Endothelial cell of umbilical vein (primary cell): Measurements from ENCODE around the gene ZBTB8A. TPM values are rescaled to one million over a fixed set of nuclear protein-coding genes. Genes with fewer than 3 reads are reported as not detected.

Experiments
- BruUV-seq: library from RNA; stranded (reverse); fragments of 400-500 nt; replicated peaks from 2 replicates; lab custom pipeline; 2021; lab: Mats Ljungman, UMichigan
- CTCF ChIA-PET: fragments of 300-600, 350-600 bp; sonication (Branson Sonifier 250); formaldehyde crosslinking; loops from one replicate; lab custom pipeline; 2021; ENCODE audit warnings: antibody characterized with exemption, inconsistent platforms; lab: Charles Lee
- POLR2A ChIA-PET: fragments of 300-600, 350-600 bp; sonication (Branson Sonifier 250); formaldehyde crosslinking; loops from one replicate; lab custom pipeline; 2021; ENCODE audit warnings: antibody characterized with exemption, inconsistent platforms; lab: Charles Lee
- DNase-seq: peaks from one replicate; pipeline ENCODE4 v3.0.0-alpha.2; 2011; ENCODE audit warnings: low read depth, low spot score
- FAIRE-seq: peaks from 2 replicates; lab custom pipeline; 2011; peaks lifted over from hg19 to GRCh38; lab: Jason Lieb, UNC
- H2AFZ ChIP-seq: 2 replicates; pipeline ENCODE4 v1.6.0; 2012; ENCODE audit warnings: low read depth, low read length, control low read depth, inconsistent platforms
- H3K27ac ChIP-seq: 2 replicates; pipeline ENCODE4 v1.5.1; 2011; ENCODE audit warnings: low read depth, mild to moderate bottlenecking, control low read depth, low read length, moderate library complexity; ENCODE audit not compliant: insufficient read depth
- H3K27me3 ChIP-seq, 2 experiments: 2 replicates each; pipeline versions ENCODE4 v1.6.0 to v1.6.1; 2011; ENCODE audit warnings: low read length in 2 of 2, mixed read lengths in 1 of 2; ENCODE audit not compliant: control insufficient read depth in 2 of 2, insufficient read depth in 2 of 2
- H3K36me3 ChIP-seq, 2 experiments: 2 replicates in 1 of 2; 3 replicates in 1 of 2; pipeline ENCODE4 v1.5.1; 2011; ENCODE audit warnings: low read length in 2 of 2, mild to moderate bottlenecking in 1 of 2, moderate library complexity in 1 of 2; ENCODE audit not compliant: control insufficient read depth in 2 of 2, insufficient read depth in 2 of 2; ENCODE audit errors: extremely low read depth in 1 of 2
- H3K4me1 ChIP-seq: 3 replicates; pipeline ENCODE4 v1.5.1; 2011; ENCODE audit warnings: mild to moderate bottlenecking, low read length; ENCODE audit not compliant: control insufficient read depth, insufficient read depth; ENCODE audit errors: extremely low read depth
- H3K4me2 ChIP-seq: 2 replicates; pipeline ENCODE4 v1.6.1; 2011; ENCODE audit warnings: low read length, control low read depth, mixed read lengths; ENCODE audit not compliant: insufficient read depth
- H3K4me3 ChIP-seq, 3 experiments: fragments of 200-600 bp in 1 of 3; sonication (generic), shearing (Covaris generic) in 1 of 3; replicated peaks in 1 of 3; 2 replicates each; pipeline ENCODE4 v1.5.1; 2011 to 2016; ENCODE audit warnings: control low read depth in 3 of 3, low read length in 3 of 3, mild to moderate bottlenecking in 2 of 3, inconsistent platforms in 1 of 3, low read depth in 1 of 3, moderate library complexity in 1 of 3; ENCODE audit not compliant: insufficient read depth in 1 of 3
- H3K79me2 ChIP-seq: 2 replicates; pipeline ENCODE4 v1.6.0; 2012; ENCODE audit warnings: low read length, inconsistent platforms; ENCODE audit not compliant: control insufficient read depth, insufficient read depth
- H3K9ac ChIP-seq: replicated peaks from 2 replicates; pipeline ENCODE3; 2011; ENCODE audit warnings: low read length, control low read depth; ENCODE audit not compliant: insufficient read depth; ENCODE audit errors: extremely low read depth
- H3K9me1 ChIP-seq: replicated peaks from 3 replicates; pipeline ENCODE4 v1.6.0; 2011; ENCODE audit warnings: mild to moderate bottlenecking, low read length; ENCODE audit not compliant: control insufficient read depth, insufficient read depth; ENCODE audit errors: extremely low read depth
- H3K9me3 ChIP-seq: replicated peaks from 2 replicates; pipeline ENCODE4 v1.5.1; 2012; ENCODE audit warnings: low read length, inconsistent platforms; ENCODE audit not compliant: control insufficient read depth, insufficient read depth
- H4K20me1 ChIP-seq: replicated peaks from 2 replicates; pipeline ENCODE3; 2011; ENCODE audit warnings: mild to moderate bottlenecking, low read length; ENCODE audit not compliant: control insufficient read depth, insufficient read depth; ENCODE audit errors: extremely low read depth
- FOS ChIP-seq: IDR thresholded peaks from 2 replicates; pipeline ENCODE4 v1.6.1; 2011; ENCODE audit warnings: mild to moderate bottlenecking, low read length, moderate library complexity, borderline replicate concordance; ENCODE audit not compliant: insufficient read depth
- JUN ChIP-seq: IDR thresholded peaks from 2 replicates; pipeline ENCODE4 v1.6.1; 2011; ENCODE audit warnings: borderline replicate concordance, low read depth; ENCODE audit not compliant: insufficient read length, insufficient read depth
- dilution Hi-C: fragments of 300-500 bp; cut with MboI; formaldehyde crosslinking; loops from one replicate; pipeline ENCODE4 v1.15.0; 2019; ENCODE audit warnings: low sequenced_read_pairs; ENCODE audit not compliant: extremely low pct_ligation_motif_present
- intact Hi-C: fragments of 100-400 bp; cut with micrococcal nuclease; formaldehyde crosslinking; loops from one replicate; pipeline ENCODE4 v1.10.0; 2022
- polyA plus RNA-seq, 4 experiments: library from polyadenylated mRNA; depleted of rRNA in 3 of 4; stranded (reverse) in 3 of 4; unstranded in 1 of 4; fragments of >200 nt; gene quantifications; 2 replicates each; pipeline versions ENCODE4 v1.2.1 to v1.2.3, GENCODE V29; 2011 to 2012; ENCODE audit warnings: missing spikeins in 1 of 4
- total RNA-seq: library from RNA; stranded (reverse); gene quantifications from 2 replicates; pipeline ENCODE4 v1.2.3, GENCODE V29; 2021
- TF ChIP-seq, protein P1 (sequence below): IDR thresholded peaks from 2 replicates; pipeline ENCODE4 v1.6.1; 2011; ENCODE audit not compliant: insufficient read depth, insufficient read length

Gene ZBTB8A
- total and polyA plus RNA-seq, 2 donors (not counting 3 experiments of a cell fraction or from before 2014, with no cell fraction given) = 3.1 to 9.6 TPM

DNA sequence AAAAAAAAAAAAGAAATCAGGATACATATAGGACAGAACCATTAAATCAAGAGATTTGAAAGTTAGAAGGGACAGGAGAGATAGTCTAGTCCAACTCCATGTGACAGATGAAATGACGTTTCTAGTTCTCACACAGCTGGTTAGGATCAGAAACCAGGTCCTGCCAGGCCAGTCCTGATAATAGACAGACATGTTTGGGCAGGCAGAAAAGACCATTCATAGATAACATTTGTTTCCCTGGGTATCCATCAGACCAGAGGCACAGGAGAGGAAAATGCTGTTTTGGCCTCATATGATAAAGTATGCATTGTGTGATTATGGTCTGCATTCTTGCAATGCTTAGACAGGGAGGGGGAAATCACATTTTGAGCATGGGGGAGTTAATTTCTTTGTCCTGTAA, 45.0 kb upstream of the ZBTB8A start:
- Histone ChIP-seq H3K9ac (no peak overlapping the region), H3K27ac (no peak overlapping the region), H3K9me1 (no peaks in the 10 kb centered on the region), H3K4me2 (no peak overlapping the region), H3K79me2 (no peaks in the 10 kb centered on the region), H2AFZ (no peak overlapping the region), H3K36me3 (no peaks in the 10 kb centered on the region), H3K27me3 (no peaks in the 10 kb centered on the region), H4K20me1 (no peaks in the 10 kb centered on the region), H3K9me3 (no peaks in the 10 kb centered on the region), H3K4me3 (no peak overlapping the region), H3K4me1 (peaks cover 7% of the 10 kb centered on the region)
- dilution Hi-C loops = no loop called here
- DNase-seq (no peak), FAIRE-seq (no peak)
- no TSS peak for BruUV-seq
- POLR2A ChIA-PET = no interaction called here
- TF ChIP-seq, protein P1, sequence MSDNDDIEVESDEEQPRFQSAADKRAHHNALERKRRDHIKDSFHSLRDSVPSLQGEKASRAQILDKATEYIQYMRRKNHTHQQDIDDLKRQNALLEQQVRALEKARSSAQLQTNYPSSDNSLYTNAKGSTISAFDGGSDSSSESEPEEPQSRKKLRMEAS = no peak
- no peak for TF ChIP-seq FOS
- TF ChIP-seq JUN = no peak
- CTCF ChIA-PET = no interaction called here
- intact Hi-C loops = no loop called here

DNA sequence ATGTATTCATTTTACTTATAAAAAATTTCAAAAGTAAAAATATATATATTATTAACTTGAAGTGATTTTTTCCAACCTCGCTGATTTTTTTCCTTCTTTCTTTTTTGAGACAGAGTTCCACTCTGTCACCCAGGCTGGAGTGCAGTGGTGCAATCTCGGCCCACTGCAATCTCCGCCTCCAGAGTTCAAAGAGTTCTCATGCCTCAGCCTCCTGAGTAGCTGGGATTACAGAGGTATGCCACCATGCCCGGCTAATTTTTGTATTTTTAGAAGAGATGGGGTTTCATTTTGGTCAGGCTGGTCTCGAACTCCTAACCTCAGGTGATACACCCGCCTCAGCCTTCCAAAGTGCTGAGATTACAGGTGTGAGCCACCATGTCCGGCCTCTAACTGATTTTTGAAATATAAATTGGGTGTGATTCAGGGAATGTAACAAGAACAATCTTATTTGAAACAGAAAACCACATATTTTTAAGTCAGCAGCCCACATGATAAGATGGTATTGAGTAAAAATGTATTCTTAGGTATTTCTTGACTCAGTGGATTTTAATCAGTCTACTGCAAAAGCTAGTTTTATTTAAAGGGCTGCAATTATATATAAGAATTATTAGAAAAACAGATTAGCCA, 44.4 kb upstream of the ZBTB8A start:
- dilution Hi-C loops = no loop called here

More for the DNA sequence above, 44.4 kb upstream of the ZBTB8A start:
- Histone ChIP-seq H3K4me2 (no peak overlapping the region), H3K4me3 (no peak overlapping the region), H3K27me3 (no peaks in the 10 kb centered on the region), H3K9me3 (no peaks in the 10 kb centered on the region), H2AFZ (no peak overlapping the region), H4K20me1 (no peaks in the 10 kb centered on the region), H3K79me2 (no peaks in the 10 kb centered on the region), H3K27ac (no peak overlapping the region), H3K9me1 (no peaks in the 10 kb centered on the region), H3K36me3 (no peaks in the 10 kb centered on the region), H3K4me1 (peaks cover 10% of the 10 kb centered on the region), H3K9ac (no peak overlapping the region)
- DNase-seq (no peak), FAIRE-seq (no peak)
- CTCF ChIA-PET = interaction anchor here (1.3 kb wide), 1 partner anchor 10 kb away, joined by 4 read pairs; no protein-coding TSS in a partner anchor
- POLR2A ChIA-PET = no interaction called here
- TF ChIP-seq FOS = no peak
- intact Hi-C loops = no loop called here
- no TSS peak for BruUV-seq
